HL-60 (cell line): Measurements from ENCODE around the gene TRPM6.

Experiments
- CTCF ChIP-seq: IDR thresholded peaks from one replicate; pipeline ENCODE4 v1.5.1; 2011; ENCODE audit warnings: low read length, control low read depth, inconsistent platforms; ENCODE audit not compliant: insufficient read depth
- POLR2AphosphoS5 ChIP-seq: IDR thresholded peaks from 2 replicates; pipeline ENCODE4 v1.6.1; 2012; ENCODE audit warnings: low read depth
- REST ChIP-seq: IDR thresholded peaks from 2 replicates; pipeline ENCODE4 v1.6.1; 2012; ENCODE audit warnings: low read depth; ENCODE audit not compliant: insufficient replicate concordance

- TF ChIP-seq CTCF (peak; percentile 34), REST (no peak), POLR2AphosphoS5 (no peak)
Observed at GRCh38 chr9:74770508-74771261, 117.0 kb downstream of the TRPM6 start.
